ENCODE measurements around the gene USP12.

USP12 gene

GRCh38 chr13:27038323-27038722, 133.3 kb downstream of the USP12 start:
- Histone ChIP-seq H3K4me2 (ENCODE audit: low read length) (no peak overlapping the region), H2AFZ (ENCODE audit: low read depth, low read length) (no peak overlapping the region), H3K9me3 (ENCODE audit: insufficient read depth, low read length) (no peaks in the 10 kb centered on the region), H3K79me2 (ENCODE audit: low read length) (no peaks in the 10 kb centered on the region), H3K9ac (ENCODE audit: low read length) (no peak overlapping the region), H3K27me3 (ENCODE audit: low read depth, low read length) (0 out of 2 replicates have a peak, but pooled peaks cover 9% of the 10 kb centered on the region), H3K27ac (ENCODE audit: low read length) (no peak overlapping the region), H3K4me3 (ENCODE audit: low read length) (no peak overlapping the region), H3K4me1 (ENCODE audit: low read length) (no peaks in the 10 kb centered on the region; the same call in 1 of the 2 replicates), H4K20me1 (ENCODE audit: insufficient read depth, low read length) (no peaks in the 10 kb centered on the region), H3K36me3 (replicated peaks; ENCODE audit: low read depth, low read length) (no peaks in the 10 kb centered on the region)
- TF ChIP-seq EZH2phosphoT487 (IDR thresholded peaks at IDR 0.05; ENCODE audit: low read depth) (no peak), CTCF (IDR thresholded peaks at IDR 0.05; ENCODE audit: low read depth, low read length) (no peak)

DNA sequence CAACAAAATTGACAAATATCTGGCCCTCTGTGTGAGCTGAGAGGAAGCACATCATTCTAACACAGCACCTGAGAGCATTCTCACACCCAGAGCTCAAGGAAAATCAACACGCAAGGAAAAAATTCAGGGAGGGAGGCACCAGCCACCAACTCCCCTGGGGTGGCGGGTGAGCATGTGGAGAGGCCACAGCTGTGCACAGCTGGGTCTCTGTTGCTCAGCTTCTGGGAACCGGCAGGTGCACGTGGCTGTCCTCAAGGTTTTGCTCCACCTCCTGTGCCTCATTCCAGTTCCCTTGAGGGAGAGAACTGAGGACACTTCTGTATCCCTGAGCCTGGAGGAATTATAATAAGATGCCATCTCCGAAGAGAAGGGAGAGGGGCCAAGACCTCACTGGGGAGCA, 134.0 kb downstream of the USP12 start:
- H4K20me1 ChIP-seq (ENCODE audit: insufficient read depth, low read length) = no peaks in the 10 kb centered on the region
- no peak overlapping the region for H3K27ac ChIP-seq (ENCODE audit: low read length)
- no peak overlapping the region for H3K9ac ChIP-seq (ENCODE audit: low read length)
- H3K9me3 ChIP-seq (ENCODE audit: insufficient read depth, low read length) = no peaks in the 10 kb centered on the region
- H3K79me2 ChIP-seq (ENCODE audit: low read length) = no peaks in the 10 kb centered on the region
- H3K4me3 ChIP-seq (ENCODE audit: low read length) = no peak overlapping the region
- no peaks in the 10 kb centered on the region; the same call in 1 of the 2 replicates for H3K4me1 ChIP-seq (ENCODE audit: low read length)
- no peak for TF ChIP-seq CTCF (IDR thresholded peaks at IDR 0.05; ENCODE audit: low read depth, low read length)
- no peak for TF ChIP-seq EZH2phosphoT487 (IDR thresholded peaks at IDR 0.05; ENCODE audit: low read depth)
- no peak overlapping the region for H2AFZ ChIP-seq (ENCODE audit: low read depth, low read length)
- 0 out of 2 replicates have a peak, but pooled peaks cover 9% of the 10 kb centered on the region for H3K27me3 ChIP-seq (ENCODE audit: low read depth, low read length)
- no peaks in the 10 kb centered on the region for H3K36me3 ChIP-seq (replicated peaks; ENCODE audit: low read depth, low read length)
- no peak overlapping the region for H3K4me2 ChIP-seq (ENCODE audit: low read length)

GRCh38 chr13:27037171-27037570, 134.4 kb downstream of the USP12 start:
- H3K4me2 ChIP-seq (ENCODE audit: low read length) = no peak overlapping the region
- H3K9me3 ChIP-seq (ENCODE audit: insufficient read depth, low read length) = no peaks in the 10 kb centered on the region
- no peak for TF ChIP-seq CTCF (IDR thresholded peaks at IDR 0.05; ENCODE audit: low read depth, low read length)
- TF ChIP-seq EZH2phosphoT487 (IDR thresholded peaks at IDR 0.05; ENCODE audit: low read depth) = no peak
- no peaks in the 10 kb centered on the region for H4K20me1 ChIP-seq (ENCODE audit: insufficient read depth, low read length)
- no peak overlapping the region for H3K4me3 ChIP-seq (ENCODE audit: low read length)
- H3K27ac ChIP-seq (ENCODE audit: low read length) = no peak overlapping the region
- no peaks in the 10 kb centered on the region for H3K79me2 ChIP-seq (ENCODE audit: low read length)
- H3K4me1 ChIP-seq (ENCODE audit: low read length) = no peaks in the 10 kb centered on the region; the same call in 1 of the 2 replicates
- H3K36me3 ChIP-seq (replicated peaks; ENCODE audit: low read depth, low read length) = no peaks in the 10 kb centered on the region
- H2AFZ ChIP-seq (ENCODE audit: low read depth, low read length) = no peak overlapping the region
- no peak overlapping the region for H3K9ac ChIP-seq (ENCODE audit: low read length)
- 0 out of 2 replicates have a peak, but pooled peaks cover 9% of the 10 kb centered on the region for H3K27me3 ChIP-seq (ENCODE audit: low read depth, low read length)

GRCh38 chr13:27036236-27036981, 135.2 kb downstream of the USP12 start:
- H3K9me3 ChIP-seq (ENCODE audit: insufficient read depth, low read length) = no peaks in the 10 kb centered on the region
- H2AFZ ChIP-seq (ENCODE audit: low read depth, low read length) = no peak overlapping the region
- 0 out of 2 replicates have a peak, but pooled peaks cover 9% of the 10 kb centered on the region for H3K27me3 ChIP-seq (ENCODE audit: low read depth, low read length)
- no peaks in the 10 kb centered on the region; the same call in 1 of the 2 replicates for H3K4me1 ChIP-seq (ENCODE audit: low read length)
- TF ChIP-seq EZH2phosphoT487 (IDR thresholded peaks at IDR 0.05; ENCODE audit: low read depth) (no peak), CTCF (IDR thresholded peaks at IDR 0.05; ENCODE audit: low read depth, low read length) (no peak)
- no peak overlapping the region for H3K9ac ChIP-seq (ENCODE audit: low read length)
- H3K4me3 ChIP-seq (ENCODE audit: low read length) = no peak overlapping the region
- no peaks in the 10 kb centered on the region for H3K79me2 ChIP-seq (ENCODE audit: low read length)
- H3K36me3 ChIP-seq (replicated peaks; ENCODE audit: low read depth, low read length) = no peaks in the 10 kb centered on the region
- no peaks in the 10 kb centered on the region for H4K20me1 ChIP-seq (ENCODE audit: insufficient read depth, low read length)
- no peak overlapping the region for H3K4me2 ChIP-seq (ENCODE audit: low read length)
- no peak overlapping the region for H3K27ac ChIP-seq (ENCODE audit: low read length)

Measured in OCI-LY3 (cell line).